ENCODE results near the gene SORCS2. TPM values are rescaled to one million over a fixed set of nuclear protein-coding genes. Genes with fewer than 3 reads are reported as not detected.

The SORCS2 gene
- total and polyA plus RNA-seq, 2 donors (not counting 1 experiment from before 2014, with no cell fraction given): not detected

DNA sequence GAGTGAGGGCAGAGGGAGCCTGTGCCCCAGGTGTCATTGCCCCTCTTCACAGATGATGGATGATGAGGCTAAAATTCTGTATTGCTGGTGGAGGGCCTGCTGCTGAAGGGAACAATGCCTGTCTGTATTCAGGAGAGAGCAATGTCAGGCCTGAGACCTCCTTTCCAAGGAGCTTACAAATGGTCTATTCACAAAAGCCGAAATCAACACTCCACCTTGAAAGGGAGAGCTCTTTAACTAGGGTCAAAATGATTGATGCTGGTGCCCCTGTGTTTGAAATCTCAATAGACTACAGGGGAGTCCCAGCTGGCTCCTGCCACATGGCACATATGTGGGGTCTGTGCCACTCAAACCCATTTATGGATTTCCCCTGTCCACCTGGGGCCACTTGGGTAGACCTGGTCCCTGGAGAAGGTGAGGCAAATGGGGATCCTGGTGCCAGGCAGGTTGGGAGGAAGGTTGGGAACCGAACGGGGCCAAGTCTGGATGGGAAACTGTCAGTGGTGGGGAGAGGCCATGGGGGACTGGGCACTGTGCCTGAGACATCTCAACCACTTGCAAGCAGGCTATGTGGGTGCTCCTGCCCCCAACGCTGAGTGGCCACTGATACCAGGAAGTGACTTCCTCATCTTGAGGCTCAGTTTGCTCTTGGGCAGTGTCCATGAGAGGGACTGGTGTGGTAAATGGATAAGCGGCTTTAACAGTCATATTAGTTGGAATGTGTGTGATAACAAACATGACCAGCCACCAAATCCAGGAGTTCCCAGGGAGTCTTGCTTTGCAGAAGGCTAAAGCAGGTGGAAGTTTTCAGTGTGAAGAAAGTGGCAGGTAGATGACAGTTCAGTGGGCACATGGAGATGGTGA lies 466.2 kb downstream of the SORCS2 start:
- WGBS (ENCODE audit: insufficient coverage): 100% methylated on average over 4 of the region's 5 CpGs
- ATAC-seq (ENCODE audit: low read depth) (no peak), DNase-seq (no peak)
- H3K4me1 Mint-ChIP-seq: no peaks in the 10 kb centered on the region
- POLR2A ChIA-PET: no interaction called here
- H3K9ac ChIP-seq (ENCODE audit: low read length): no peak overlapping the region
- H3K9me3 Mint-ChIP-seq (ENCODE audit: insufficient read depth): no peaks in the 10 kb centered on the region
- no peak overlapping the region for H2AFZ ChIP-seq (ENCODE audit: insufficient read depth, low read depth, low read length, poor library complexity, severe bottlenecking)
- no peak overlapping the region for H3K27ac ChIP-seq (ENCODE audit: low read length in 2 of 2)
- TF ChIP-seq, protein P1, sequence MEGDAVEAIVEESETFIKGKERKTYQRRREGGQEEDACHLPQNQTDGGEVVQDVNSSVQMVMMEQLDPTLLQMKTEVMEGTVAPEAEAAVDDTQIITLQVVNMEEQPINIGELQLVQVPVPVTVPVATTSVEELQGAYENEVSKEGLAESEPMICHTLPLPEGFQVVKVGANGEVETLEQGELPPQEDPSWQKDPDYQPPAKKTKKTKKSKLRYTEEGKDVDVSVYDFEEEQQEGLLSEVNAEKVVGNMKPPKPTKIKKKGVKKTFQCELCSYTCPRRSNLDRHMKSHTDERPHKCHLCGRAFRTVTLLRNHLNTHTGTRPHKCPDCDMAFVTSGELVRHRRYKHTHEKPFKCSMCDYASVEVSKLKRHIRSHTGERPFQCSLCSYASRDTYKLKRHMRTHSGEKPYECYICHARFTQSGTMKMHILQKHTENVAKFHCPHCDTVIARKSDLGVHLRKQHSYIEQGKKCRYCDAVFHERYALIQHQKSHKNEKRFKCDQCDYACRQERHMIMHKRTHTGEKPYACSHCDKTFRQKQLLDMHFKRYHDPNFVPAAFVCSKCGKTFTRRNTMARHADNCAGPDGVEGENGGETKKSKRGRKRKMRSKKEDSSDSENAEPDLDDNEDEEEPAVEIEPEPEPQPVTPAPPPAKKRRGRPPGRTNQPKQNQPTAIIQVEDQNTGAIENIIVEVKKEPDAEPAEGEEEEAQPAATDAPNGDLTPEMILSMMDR (IDR thresholded peaks at IDR 0.05): no peak
- H3K9me3 ChIP-seq (ENCODE audit: control extremely low read depth in 1 of 3, control insufficient read depth in 2 of 3, insufficient read depth in 1 of 3, low read length in 2 of 3): peaks cover 0 to 16% (median 0%) of the 10 kb centered on the region in 3 donors
- no peaks in the 10 kb centered on the region for H3K79me2 ChIP-seq (ENCODE audit: control insufficient read depth, insufficient read depth, low read length)
- no peak overlapping the region for H3K4me2 ChIP-seq (replicated peaks; ENCODE audit: low read depth, low read length, poor library complexity, severe bottlenecking)
- CTCF ChIA-PET: no interaction called here
- intact Hi-C loops (cut with micrococcal nuclease): no loop called here
- H3K4me3 Mint-ChIP-seq: no peak overlapping the region
- H3K27me3 ChIP-seq (replicated peaks in 1 of 4; ENCODE audit: control extremely low read depth in 1 of 4, control insufficient read depth in 3 of 4, insufficient read depth in 4 of 4, low read length in 3 of 4): peaks cover 0 to 19% (median 2%) of the 10 kb centered on the region in 4 experiments
- no peaks in the 10 kb centered on the region for H3K36me3 ChIP-seq (replicated peaks in 1 of 2; ENCODE audit: control extremely low read depth in 1 of 2, control insufficient read depth in 1 of 2, extremely low read depth in 1 of 2, insufficient read depth in 2 of 2, low read length in 1 of 2)
- peaks cover 6% of the 10 kb centered on the region for H3K27me3 Mint-ChIP-seq
- H4K20me1 ChIP-seq (ENCODE audit: control insufficient read depth, insufficient read depth, low read length, poor library complexity, severe bottlenecking): no peaks in the 10 kb centered on the region
- H3K27ac Mint-ChIP-seq: no peak overlapping the region
- no peaks in the 10 kb centered on the region for H3K4me1 ChIP-seq (ENCODE audit: control insufficient read depth in 2 of 2, insufficient read depth in 2 of 2, low read length in 2 of 2)
- no peak overlapping the region for H3K4me3 ChIP-seq (ENCODE audit: control extremely low read depth in 1 of 5, extremely low read depth in 1 of 5, insufficient read depth in 1 of 5, low read depth in 2 of 5, low read length in 4 of 5)

DNA sequence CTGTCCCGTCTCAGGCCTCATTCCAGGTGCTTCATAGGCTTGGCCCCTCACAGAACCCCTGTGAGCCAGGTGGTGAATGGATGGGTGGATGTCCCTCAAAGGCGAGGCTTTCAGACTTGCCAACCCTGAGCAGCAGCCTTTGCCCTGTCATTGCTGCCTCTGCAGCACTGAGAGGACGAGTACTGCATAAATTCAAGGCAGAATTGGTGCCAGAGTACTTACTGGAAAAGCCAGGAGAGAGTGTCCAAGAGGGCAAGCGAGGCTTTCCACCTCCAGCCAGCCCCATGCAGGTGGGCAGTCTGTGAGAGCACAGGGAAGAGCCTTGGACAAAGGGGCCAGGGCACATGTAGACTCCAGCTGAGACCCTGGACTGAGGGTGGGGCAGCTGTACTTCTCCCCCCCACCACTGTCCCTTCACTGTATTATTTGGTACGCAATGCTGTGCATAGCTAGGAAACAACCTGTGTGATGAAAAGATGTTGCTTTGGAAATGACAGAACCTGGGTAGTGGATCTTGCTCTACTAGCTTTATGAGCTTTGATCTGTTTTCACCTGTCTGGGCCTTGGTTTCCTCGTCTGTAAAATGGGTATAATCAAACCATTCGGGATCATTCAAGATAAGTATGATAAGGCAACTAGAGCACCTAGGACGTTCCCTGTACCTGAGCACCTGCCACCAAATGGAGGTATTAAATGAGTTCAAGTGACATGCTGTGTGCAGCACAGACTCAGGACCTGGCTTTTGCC lies 467.3 kb downstream of the SORCS2 start:
- ChIA-PET POLR2A (no interaction called here), CTCF (no interaction called here)
- ATAC-seq (ENCODE audit: low read depth): no peak
- Mint-ChIP-seq H3K4me3 (no peak overlapping the region), H3K4me1 (no peaks in the 10 kb centered on the region), H3K27me3 (peaks cover 4% of the 10 kb centered on the region), H3K9me3 (ENCODE audit: insufficient read depth) (no peaks in the 10 kb centered on the region), H3K27ac (no peak overlapping the region)
- H3K27me3 ChIP-seq (replicated peaks in 1 of 4; ENCODE audit: control extremely low read depth in 1 of 4, control insufficient read depth in 3 of 4, insufficient read depth in 4 of 4, low read length in 3 of 4): peaks cover 0 to 18% (median 2%) of the 10 kb centered on the region in 4 experiments
- DNase-seq: no peak
- WGBS (ENCODE audit: insufficient coverage): 76% methylated on average over 7 of the region's 8 CpGs
- H3K79me2 ChIP-seq (ENCODE audit: control insufficient read depth, insufficient read depth, low read length): no peaks in the 10 kb centered on the region
- no peak overlapping the region for H3K4me2 ChIP-seq (replicated peaks; ENCODE audit: low read depth, low read length, poor library complexity, severe bottlenecking)
- H3K4me3 ChIP-seq (ENCODE audit: control extremely low read depth in 1 of 5, extremely low read depth in 1 of 5, insufficient read depth in 1 of 5, low read depth in 2 of 5, low read length in 4 of 5): no peak overlapping the region
- intact Hi-C loops (cut with micrococcal nuclease): no loop called here
- no peak overlapping the region for H2AFZ ChIP-seq (ENCODE audit: insufficient read depth, low read depth, low read length, poor library complexity, severe bottlenecking)
- H3K9ac ChIP-seq (ENCODE audit: low read length): no peak overlapping the region
- no peaks in the 10 kb centered on the region for H3K4me1 ChIP-seq (ENCODE audit: control insufficient read depth in 2 of 2, insufficient read depth in 2 of 2, low read length in 2 of 2)
- H3K9me3 ChIP-seq (ENCODE audit: control extremely low read depth in 1 of 3, control insufficient read depth in 2 of 3, insufficient read depth in 1 of 3, low read length in 2 of 3): peaks cover 0 to 17% (median 0%) of the 10 kb centered on the region in 3 donors
- H4K20me1 ChIP-seq (ENCODE audit: control insufficient read depth, insufficient read depth, low read length, poor library complexity, severe bottlenecking): no peaks in the 10 kb centered on the region
- H3K27ac ChIP-seq (ENCODE audit: low read length in 2 of 2): no peak overlapping the region
- no peaks in the 10 kb centered on the region for H3K36me3 ChIP-seq (replicated peaks in 1 of 2; ENCODE audit: control extremely low read depth in 1 of 2, control insufficient read depth in 1 of 2, extremely low read depth in 1 of 2, insufficient read depth in 2 of 2, low read length in 1 of 2)
- TF ChIP-seq, protein P1 (IDR thresholded peaks at IDR 0.05): no peak
- TF ChIP-seq EZH2 (IDR thresholded peaks at IDR 0.05; ENCODE audit: borderline replicate concordance, insufficient read depth, low read depth, low read length, poor library complexity, severe bottlenecking): no peak
